T-helper 17 cell (primary cell): ENCODE results near the gene FLNB. TPM values are rescaled to one million over a fixed set of nuclear protein-coding genes. Genes with fewer than 3 reads are reported as not detected.

Experiments used
- total RNA-seq, 4 donors: library from RNA in 2 of 4; stranded (reverse) in 2 of 4; gene quantifications; one replicate each; pipeline ENCODE4 v1.2.3 and lab custom pipeline; 2022 to 2026

Gene FLNB
- total RNA-seq, 2 donors from 2014 or later: 41.1 to 42.5 TPM

Other genes starting within 250 kb of the FLNB start
- under 1 TPM in 1 of 2 donors, not detected in 1; 0.65 TPM for gene DNASE1L3, start 202.6 kb downstream of the FLNB start, total RNA-seq
- gene ABHD6, start 229.4 kb downstream of the FLNB start, total RNA-seq: 1 to 10 TPM; 2.1 to 2.9 TPM